ACC112 (cell line): ENCODE results near the gene AGA.
A peak's percentile ranks its signal among the peaks of the same experiment; 100 is the strongest.

Experiments used
- H2AFZ ChIP-seq: fragments of 200-600 bp; sonication (generic); one replicate; pipeline ENCODE4 v1.6.0; 2017; ENCODE audit warnings: antibody characterized with exemption, low read length; ENCODE audit not compliant: unreplicated experiment
- H3K27ac ChIP-seq: fragments of 200-600 bp; sonication (generic); 2 replicates; pipeline ENCODE4 v1.5.1; 2014; ENCODE audit warnings: low read depth, mild to moderate bottlenecking, antibody characterized with exemption, low read length, moderate library complexity
- H3K27me3 ChIP-seq: fragments of 200-600 bp; sonication (generic); 2 replicates; pipeline ENCODE4 v1.6.1; 2014; ENCODE audit warnings: mild to moderate bottlenecking, antibody characterized with exemption, low read length, moderate library complexity, mixed read lengths; ENCODE audit not compliant: insufficient read depth
- H3K36me3 ChIP-seq: fragments of 200-600 bp; sonication (generic); 2 replicates; pipeline ENCODE4 v1.6.1; 2016; ENCODE audit warnings: mild to moderate bottlenecking, antibody characterized with exemption, low read length, moderate library complexity, mixed read lengths; ENCODE audit not compliant: insufficient read depth
- H3K4me1 ChIP-seq: fragments of 200-600 bp; sonication (generic); one replicate; pipeline ENCODE4 v1.6.1; 2016; ENCODE audit warnings: low read length, mixed read lengths; ENCODE audit not compliant: insufficient read depth, unreplicated experiment, control insufficient read depth
- H3K4me3 ChIP-seq: fragments of 200-600 bp; sonication (generic); 2 replicates; pipeline ENCODE4 v1.5.1; 2014; ENCODE audit warnings: mild to moderate bottlenecking, low read depth, low read length
- H3K79me2 ChIP-seq: fragments of 200-600 bp; sonication (generic); one replicate; pipeline ENCODE4 v1.6.0; 2016; ENCODE audit warnings: low read length; ENCODE audit not compliant: control insufficient read depth, unreplicated experiment, insufficient read depth

AGA gene

GRCh38 chr4:177479063-177479462, 36.8 kb upstream of the AGA start:
- no peaks in the 10 kb centered on the region for H3K79me2 ChIP-seq
- H3K4me3 ChIP-seq = no peak overlapping the region
- peak overlapping the region; percentile 6 for H2AFZ ChIP-seq
- no peaks in the 10 kb centered on the region for H3K27me3 ChIP-seq
- no peaks in the 10 kb centered on the region for H3K36me3 ChIP-seq
- no peak overlapping the region for H3K27ac ChIP-seq
- peaks cover 12% of the 10 kb centered on the region for H3K4me1 ChIP-seq

- no peaks in the 10 kb centered on the region for H3K27me3 ChIP-seq
- H3K27ac ChIP-seq = no peak overlapping the region
- H3K79me2 ChIP-seq = no peaks in the 10 kb centered on the region
- H3K36me3 ChIP-seq = no peaks in the 10 kb centered on the region
- H3K4me1 ChIP-seq = peaks cover 6% of the 10 kb centered on the region
- no peak overlapping the region for H2AFZ ChIP-seq
- no peak overlapping the region for H3K4me3 ChIP-seq
These were observed 36.3 kb upstream of the AGA start for GRCh38 chr4:177478496-177478895.

GRCh38 chr4:177473991-177474390, 31.8 kb upstream of the AGA start:
- Histone ChIP-seq H3K27me3 (no peaks in the 10 kb centered on the region), H3K4me1 (no peaks in the 10 kb centered on the region), H3K27ac (no peak overlapping the region), H3K4me3 (no peak overlapping the region), H3K79me2 (no peaks in the 10 kb centered on the region), H3K36me3 (no peaks in the 10 kb centered on the region), H2AFZ (no peak overlapping the region)

DNA sequence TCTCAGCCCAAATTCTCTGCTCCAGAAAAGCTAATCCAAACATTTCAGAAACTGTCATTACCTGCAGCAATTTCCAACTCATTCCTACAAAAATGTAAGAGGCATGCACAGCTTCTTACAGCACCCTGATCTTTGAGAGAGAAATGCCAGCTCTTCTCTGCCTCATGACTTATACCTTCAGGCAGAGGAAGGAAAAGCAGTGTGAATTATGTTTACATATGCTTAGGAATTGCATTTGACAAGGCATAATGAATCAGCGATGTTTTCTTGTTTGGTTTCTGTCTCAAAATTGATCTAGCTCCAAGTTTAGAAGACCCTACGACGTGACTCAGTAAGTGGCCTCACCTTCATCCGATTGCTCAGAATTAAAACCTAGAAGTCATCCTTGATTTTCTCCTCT, 21.8 kb upstream of the AGA start:
- Histone ChIP-seq H3K27me3 (no peaks in the 10 kb centered on the region), H3K4me3 (no peak overlapping the region), H3K4me1 (no peaks in the 10 kb centered on the region), H3K27ac (no peak overlapping the region), H2AFZ (no peak overlapping the region), H3K79me2 (no peaks in the 10 kb centered on the region), H3K36me3 (no peaks in the 10 kb centered on the region)

DNA sequence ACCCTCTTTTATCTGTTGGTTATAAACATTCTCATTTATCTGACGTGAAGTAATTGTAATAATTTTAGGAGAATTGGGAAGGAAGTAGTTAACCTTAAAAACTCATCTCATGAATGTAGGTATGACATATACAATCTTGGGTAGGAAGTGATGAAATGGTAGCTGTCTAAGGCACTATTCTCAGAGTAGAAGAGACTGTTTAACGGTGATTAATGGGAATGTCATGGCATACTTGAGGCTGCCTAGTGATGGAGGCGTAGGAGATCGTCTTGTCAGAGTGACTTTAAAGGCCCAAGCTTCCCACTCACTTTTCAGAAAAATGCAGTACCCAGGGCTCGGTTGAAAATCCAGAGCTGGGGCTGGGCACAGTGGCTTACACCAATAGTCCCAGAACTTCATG, 19.4 kb upstream of the AGA start:
- Histone ChIP-seq H3K27ac (no peak overlapping the region), H3K79me2 (no peaks in the 10 kb centered on the region), H3K4me3 (no peak overlapping the region), H2AFZ (no peak overlapping the region), H3K27me3 (no peaks in the 10 kb centered on the region), H3K36me3 (no peaks in the 10 kb centered on the region), H3K4me1 (no peaks in the 10 kb centered on the region)

DNA sequence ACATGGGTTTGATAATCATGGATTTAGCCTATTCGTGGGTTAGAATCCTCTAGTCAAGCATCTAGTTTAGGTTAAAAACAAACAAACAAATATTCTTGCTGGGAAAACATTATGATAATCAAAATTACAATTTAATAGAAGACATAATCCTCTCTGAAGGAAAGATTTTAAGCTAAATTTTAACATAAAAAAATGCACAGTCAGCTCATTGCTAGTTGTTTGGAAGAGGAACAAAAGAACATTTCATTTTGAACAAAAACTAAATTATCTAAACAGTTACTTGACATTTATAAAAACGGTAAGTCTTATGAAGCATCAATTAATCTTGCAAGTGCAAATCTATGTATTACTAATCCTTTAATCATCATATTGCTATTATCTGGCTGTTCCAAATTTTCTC, 18.2 kb upstream of the AGA start:
- H3K79me2 ChIP-seq = no peaks in the 10 kb centered on the region
- no peaks in the 10 kb centered on the region for H3K4me1 ChIP-seq
- H3K4me3 ChIP-seq = no peak overlapping the region
- H3K27ac ChIP-seq = no peak overlapping the region
- no peak overlapping the region for H2AFZ ChIP-seq
- H3K36me3 ChIP-seq = no peaks in the 10 kb centered on the region
- no peaks in the 10 kb centered on the region for H3K27me3 ChIP-seq

DNA sequence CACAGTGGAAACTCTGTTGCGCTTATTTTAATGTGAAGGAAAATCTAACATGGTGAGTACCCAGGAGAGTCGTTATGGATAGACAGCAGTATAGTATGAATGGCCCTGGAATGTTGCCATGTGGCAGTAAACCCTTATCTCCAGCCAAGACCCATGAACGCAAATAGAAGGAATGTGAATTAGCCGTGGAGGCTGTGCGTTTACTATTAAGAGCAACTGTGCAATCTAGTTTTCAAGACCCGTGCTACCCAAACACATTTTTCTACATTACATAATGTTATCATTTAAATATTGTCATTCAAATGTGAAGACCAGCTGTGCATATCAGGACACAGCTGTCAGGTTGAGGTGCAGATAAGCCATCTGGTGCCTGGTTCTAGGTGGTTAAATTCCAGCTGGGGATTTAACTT, 13.3 kb upstream of the AGA start:
- Histone ChIP-seq H3K79me2 (no peaks in the 10 kb centered on the region), H3K36me3 (no peaks in the 10 kb centered on the region), H3K4me1 (no peaks in the 10 kb centered on the region)

GRCh38 chr4:177453116-177453515, 10.9 kb upstream of the AGA start:
- Histone ChIP-seq H3K27me3 (no peaks in the 10 kb centered on the region), H2AFZ (no peak overlapping the region), H3K4me3 (no peak overlapping the region), H3K4me1 (no peaks in the 10 kb centered on the region), H3K27ac (no peak overlapping the region), H3K36me3 (no peaks in the 10 kb centered on the region), H3K79me2 (no peaks in the 10 kb centered on the region)

More for the DNA sequence above, 13.3 kb upstream of the AGA start:
- Histone ChIP-seq H3K4me3 (no peak overlapping the region), H3K27ac (no peak overlapping the region), H2AFZ (no peak overlapping the region), H3K27me3 (no peaks in the 10 kb centered on the region)

- Histone ChIP-seq H3K4me3 (no peak overlapping the region), H2AFZ (no peak overlapping the region), H3K79me2 (no peaks in the 10 kb centered on the region), H3K36me3 (no peaks in the 10 kb centered on the region), H3K27ac (no peak overlapping the region), H3K27me3 (no peaks in the 10 kb centered on the region), H3K4me1 (no peaks in the 10 kb centered on the region)
These were observed 8.9 kb upstream of the AGA start for GRCh38 chr4:177451108-177451500.

- no peak overlapping the region for H2AFZ ChIP-seq
- no peaks in the 10 kb centered on the region for H3K27me3 ChIP-seq
- no peak overlapping the region for H3K27ac ChIP-seq
- no peaks in the 10 kb centered on the region for H3K79me2 ChIP-seq
- H3K4me3 ChIP-seq = no peak overlapping the region
- no peaks in the 10 kb centered on the region for H3K4me1 ChIP-seq
- H3K36me3 ChIP-seq = no peaks in the 10 kb centered on the region
These were observed 8.3 kb upstream of the AGA start for GRCh38 chr4:177450426-177451107.

GRCh38 chr4:177448850-177449249, 6.6 kb upstream of the AGA start:
- Histone ChIP-seq H3K4me1 (no peaks in the 10 kb centered on the region), H3K4me3 (no peak overlapping the region), H3K27me3 (no peaks in the 10 kb centered on the region), H3K79me2 (no peaks in the 10 kb centered on the region), H3K27ac (no peak overlapping the region), H3K36me3 (no peaks in the 10 kb centered on the region), H2AFZ (no peak overlapping the region)
